ENCODE data around the gene ZNF436. TPM values are rescaled to one million over a fixed set of nuclear protein-coding genes. Genes with fewer than 3 reads are reported as not detected.

Gene ZNF436
- total and polyA plus RNA-seq, 9 of the 15 experiments (the other 6 are each of a cell fraction or from before 2014, with no cell fraction given): 2.1 to 11.3 (median 6.8) TPM

DNA sequence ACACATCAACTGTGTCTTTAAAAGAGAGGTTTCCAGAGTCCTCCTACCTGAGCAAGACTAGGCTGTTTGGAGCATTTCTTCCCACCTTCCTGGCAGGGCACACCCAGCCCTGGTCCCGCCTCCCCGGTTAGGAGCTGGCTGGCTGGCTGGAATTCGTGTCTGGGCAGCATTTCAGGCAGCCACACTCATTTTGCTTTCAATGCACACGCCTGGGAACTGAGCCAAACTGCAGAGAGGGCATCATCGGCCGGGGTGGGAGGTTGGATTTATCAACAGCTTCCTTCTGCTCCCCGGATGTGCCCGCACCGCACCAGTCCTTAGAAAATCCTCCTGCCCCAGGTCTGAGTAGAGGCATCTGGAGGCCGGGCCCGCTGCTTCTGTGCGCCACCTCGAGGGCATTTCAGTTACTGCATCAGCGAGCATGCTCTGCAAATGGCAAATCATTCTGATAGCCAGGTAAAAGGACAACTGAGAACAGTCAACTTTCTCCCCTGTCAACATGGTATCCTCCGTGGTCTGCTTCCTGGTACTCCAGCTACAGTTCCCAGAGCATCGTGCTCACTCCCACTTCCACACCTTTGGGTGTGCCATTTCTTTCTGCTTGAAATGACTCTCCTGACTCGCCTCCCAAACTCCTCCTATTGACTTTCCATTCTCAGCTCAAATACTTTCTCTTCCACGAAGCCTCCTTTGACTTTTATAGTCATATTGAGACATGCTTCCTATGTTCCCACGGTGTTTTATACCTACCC, 34.3 kb upstream of the ZNF436 start (continued):
- no peak for TF ChIP-seq FOXA3 (CRISPR knock-in tag; conservative IDR thresholded peaks at IDR 0.05 in 1 of 2, IDR thresholded peaks at IDR 0.05 in 1 of 2)
- TF ChIP-seq JUND (IDR thresholded peaks at IDR 0.05; ENCODE audit: borderline replicate concordance, low read depth, low read length): peak; percentile 65; the same call in 1 of the 2 replicates
- peak; percentile 31; the same call in 1 of the 3 replicates for TF ChIP-seq JUND (tag; IDR thresholded peaks at IDR 0.05; ENCODE audit: borderline replicate concordance, low read depth, low read length)
- no peak for TF ChIP-seq ZNF764 (CRISPR knock-in tag; IDR thresholded peaks at IDR 0.05; ENCODE audit: low read depth)
- no peak for TF ChIP-seq ETV6 (IDR thresholded peaks at IDR 0.05; ENCODE audit: borderline replicate concordance in 1 of 2, low read depth in 2 of 2, low read length in 1 of 2)
- 0 out of 2 replicates have a peak, but pooled peaks have one; percentile 25 for TF ChIP-seq ETV6 (CRISPR knock-in tag; IDR thresholded peaks at IDR 0.05; ENCODE audit: borderline replicate concordance)
- TF ChIP-seq, protein P1, sequence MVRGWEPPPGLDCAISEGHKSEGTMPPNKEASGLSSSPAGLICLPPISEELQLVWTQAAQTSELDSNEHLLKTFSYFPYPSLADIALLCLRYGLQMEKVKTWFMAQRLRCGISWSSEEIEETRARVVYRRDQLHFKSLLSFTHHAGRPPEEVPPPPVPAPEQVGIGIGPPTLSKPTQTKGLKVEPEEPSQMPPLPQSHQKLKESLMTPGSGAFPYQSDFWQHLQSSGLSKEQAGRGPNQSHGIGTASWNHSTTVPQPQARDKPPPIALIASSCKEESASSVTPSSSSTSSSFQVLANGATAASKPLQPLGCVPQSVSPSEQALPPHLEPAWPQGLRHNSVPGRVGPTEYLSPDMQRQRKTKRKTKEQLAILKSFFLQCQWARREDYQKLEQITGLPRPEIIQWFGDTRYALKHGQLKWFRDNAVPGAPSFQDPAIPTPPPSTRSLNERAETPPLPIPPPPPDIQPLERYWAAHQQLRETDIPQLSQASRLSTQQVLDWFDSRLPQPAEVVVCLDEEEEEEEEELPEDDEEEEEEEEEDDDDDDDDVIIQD (CRISPR knock-in tag; IDR thresholded peaks at IDR 0.05): no peak
- TF ChIP-seq, protein P2, sequence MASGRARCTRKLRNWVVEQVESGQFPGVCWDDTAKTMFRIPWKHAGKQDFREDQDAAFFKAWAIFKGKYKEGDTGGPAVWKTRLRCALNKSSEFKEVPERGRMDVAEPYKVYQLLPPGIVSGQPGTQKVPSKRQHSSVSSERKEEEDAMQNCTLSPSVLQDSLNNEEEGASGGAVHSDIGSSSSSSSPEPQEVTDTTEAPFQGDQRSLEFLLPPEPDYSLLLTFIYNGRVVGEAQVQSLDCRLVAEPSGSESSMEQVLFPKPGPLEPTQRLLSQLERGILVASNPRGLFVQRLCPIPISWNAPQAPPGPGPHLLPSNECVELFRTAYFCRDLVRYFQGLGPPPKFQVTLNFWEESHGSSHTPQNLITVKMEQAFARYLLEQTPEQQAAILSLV (tag; IDR thresholded peaks at IDR 0.05): no peak
- peak; percentile 94 to 98 for TF ChIP-seq RAD21 (CRISPR knock-in tag; conservative IDR thresholded peaks at IDR 0.05 in 1 of 2, IDR thresholded peaks at IDR 0.05 in 1 of 2)
- TF ChIP-seq, protein P3, sequence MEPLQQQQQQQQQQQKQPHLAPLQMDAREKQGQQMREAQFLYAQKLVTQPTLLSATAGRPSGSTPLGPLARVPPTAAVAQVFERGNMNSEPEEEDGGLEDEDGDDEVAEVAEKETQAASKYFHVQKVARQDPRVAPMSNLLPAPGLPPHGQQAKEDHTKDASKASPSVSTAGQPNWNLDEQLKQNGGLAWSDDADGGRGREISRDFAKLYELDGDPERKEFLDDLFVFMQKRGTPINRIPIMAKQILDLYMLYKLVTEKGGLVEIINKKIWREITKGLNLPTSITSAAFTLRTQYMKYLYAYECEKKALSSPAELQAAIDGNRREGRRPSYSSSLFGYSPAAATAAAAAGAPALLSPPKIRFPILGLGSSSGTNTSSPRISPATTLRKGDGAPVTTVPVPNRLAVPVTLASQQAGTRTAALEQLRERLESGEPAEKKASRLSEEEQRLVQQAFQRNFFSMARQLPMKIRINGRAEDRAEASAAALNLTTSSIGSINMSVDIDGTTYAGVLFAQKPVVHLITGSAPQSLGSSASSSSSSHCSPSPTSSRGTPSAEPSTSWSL (CRISPR knock-in tag; IDR thresholded peaks at IDR 0.05; ENCODE audit: borderline replicate concordance): no peak
- no peak for TF ChIP-seq ASH1L (IDR thresholded peaks at IDR 0.05; ENCODE audit: borderline replicate concordance, low read depth, partially characterized antibody)
- peak; percentile 84 for TF ChIP-seq MYC (IDR thresholded peaks at IDR 0.05; ENCODE audit: low read depth, low read length)
- no peak for TF ChIP-seq MYC (CRISPR knock-in tag; IDR thresholded peaks at IDR 0.05; ENCODE audit: borderline replicate concordance, low read depth)
- no peak for TF ChIP-seq ZNF124 (CRISPR knock-in tag; IDR thresholded peaks at IDR 0.05)
- peak in 1 of 2 experiments; percentile 52; a peak in 1 of 4 replicates for TF ChIP-seq SIN3A (IDR thresholded peaks at IDR 0.05; ENCODE audit: borderline replicate concordance in 2 of 2, control insufficient read depth in 1 of 2, low read depth in 2 of 2, low read length in 2 of 2)
- TF ChIP-seq, protein P4, sequence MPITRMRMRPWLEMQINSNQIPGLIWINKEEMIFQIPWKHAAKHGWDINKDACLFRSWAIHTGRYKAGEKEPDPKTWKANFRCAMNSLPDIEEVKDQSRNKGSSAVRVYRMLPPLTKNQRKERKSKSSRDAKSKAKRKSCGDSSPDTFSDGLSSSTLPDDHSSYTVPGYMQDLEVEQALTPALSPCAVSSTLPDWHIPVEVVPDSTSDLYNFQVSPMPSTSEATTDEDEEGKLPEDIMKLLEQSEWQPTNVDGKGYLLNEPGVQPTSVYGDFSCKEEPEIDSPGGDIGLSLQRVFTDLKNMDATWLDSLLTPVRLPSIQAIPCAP (CRISPR knock-in tag; IDR thresholded peaks at IDR 0.05; ENCODE audit: borderline replicate concordance): no peak
- TF ChIP-seq ZNF384 (IDR thresholded peaks at IDR 0.05; ENCODE audit: low read depth, low read length): peak; percentile 66
- TF ChIP-seq NCOA4 (IDR thresholded peaks at IDR 0.05; ENCODE audit: partially characterized antibody): no peak
- TF ChIP-seq RBFOX2 (IDR thresholded peaks at IDR 0.05; ENCODE audit: low read depth, low read length): no peak
- no peak for TF ChIP-seq MCM5 (IDR thresholded peaks at IDR 0.05; ENCODE audit: low read depth)
